DMS53 treated with DMSO at 0.1 percent for 48 hours (cell line): Measurements from ENCODE around the gene ACTL9.

Experiments
- DNase-seq: peaks from one replicate; lab custom pipeline; 2025; ENCODE audit not compliant: unreplicated experiment; lab: John Stamatoyannopoulos, UW

Gene ACTL9

GRCh38 chr19:8686549-8686948 is 12.0 kb downstream of the ACTL9 start:
- DNase-seq, result no peak

- no peak for DNase-seq
Measured at GRCh38 chr19:8684001-8684902, 14.3 kb downstream of the ACTL9 start.

GRCh38 chr19:8682931-8683330 is 15.7 kb downstream of the ACTL9 start:
- DNase-seq, result no peak

GRCh38 chr19:8682472-8682871 is 16.1 kb downstream of the ACTL9 start:
- DNase-seq, result no peak

GRCh38 chr19:8681345-8682029 is 17.1 kb downstream of the ACTL9 start:
- no peak for DNase-seq

GRCh38 chr19:8680676-8681344 is 17.8 kb downstream of the ACTL9 start:
- no peak for DNase-seq

- no peak for DNase-seq
Measured at GRCh38 chr19:8678244-8678807, 20.3 kb downstream of the ACTL9 start.

GRCh38 chr19:8675066-8675465 is 23.5 kb downstream of the ACTL9 start:
- DNase-seq, result no peak

GRCh38 chr19:8673276-8673891 is 25.2 kb downstream of the ACTL9 start:
- DNase-seq, result no peak

- no peak for DNase-seq
Measured at GRCh38 chr19:8666814-8667405, 31.7 kb downstream of the ACTL9 start.

- DNase-seq, result no peak
Measured at GRCh38 chr19:8665468-8666213, 33.0 kb downstream of the ACTL9 start.

GRCh38 chr19:8664671-8665057 is 33.9 kb downstream of the ACTL9 start:
- DNase-seq, result no peak

- DNase-seq, result no peak
Measured at GRCh38 chr19:8663920-8664670, 34.5 kb downstream of the ACTL9 start.

- DNase-seq, result no peak
Measured at GRCh38 chr19:8662263-8662662, 36.3 kb downstream of the ACTL9 start.

- no peak for DNase-seq
Measured at GRCh38 chr19:8659905-8660304, 38.7 kb downstream of the ACTL9 start.

- no peak for DNase-seq
Measured at GRCh38 chr19:8657869-8658268, 40.7 kb downstream of the ACTL9 start.

GRCh38 chr19:8655340-8655709 is 43.3 kb downstream of the ACTL9 start:
- no peak for DNase-seq

- DNase-seq, result no peak
Measured at GRCh38 chr19:8654591-8655339, 43.8 kb downstream of the ACTL9 start.

GRCh38 chr19:8648240-8648639 is 50.4 kb downstream of the ACTL9 start:
- DNase-seq, result no peak
